ENCODE data around the gene SNRNP70.
"Not testable (repeated sequence)": the region's sequence is repeated elsewhere in the genome, so short reads cannot be mapped to it uniquely, and the experiment has no call there.

Gene SNRNP70, protein sequence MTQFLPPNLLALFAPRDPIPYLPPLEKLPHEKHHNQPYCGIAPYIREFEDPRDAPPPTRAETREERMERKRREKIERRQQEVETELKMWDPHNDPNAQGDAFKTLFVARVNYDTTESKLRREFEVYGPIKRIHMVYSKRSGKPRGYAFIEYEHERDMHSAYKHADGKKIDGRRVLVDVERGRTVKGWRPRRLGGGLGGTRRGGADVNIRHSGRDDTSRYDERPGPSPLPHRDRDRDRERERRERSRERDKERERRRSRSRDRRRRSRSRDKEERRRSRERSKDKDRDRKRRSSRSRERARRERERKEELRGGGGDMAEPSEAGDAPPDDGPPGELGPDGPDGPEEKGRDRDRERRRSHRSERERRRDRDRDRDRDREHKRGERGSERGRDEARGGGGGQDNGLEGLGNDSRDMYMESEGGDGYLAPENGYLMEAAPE

DNA sequence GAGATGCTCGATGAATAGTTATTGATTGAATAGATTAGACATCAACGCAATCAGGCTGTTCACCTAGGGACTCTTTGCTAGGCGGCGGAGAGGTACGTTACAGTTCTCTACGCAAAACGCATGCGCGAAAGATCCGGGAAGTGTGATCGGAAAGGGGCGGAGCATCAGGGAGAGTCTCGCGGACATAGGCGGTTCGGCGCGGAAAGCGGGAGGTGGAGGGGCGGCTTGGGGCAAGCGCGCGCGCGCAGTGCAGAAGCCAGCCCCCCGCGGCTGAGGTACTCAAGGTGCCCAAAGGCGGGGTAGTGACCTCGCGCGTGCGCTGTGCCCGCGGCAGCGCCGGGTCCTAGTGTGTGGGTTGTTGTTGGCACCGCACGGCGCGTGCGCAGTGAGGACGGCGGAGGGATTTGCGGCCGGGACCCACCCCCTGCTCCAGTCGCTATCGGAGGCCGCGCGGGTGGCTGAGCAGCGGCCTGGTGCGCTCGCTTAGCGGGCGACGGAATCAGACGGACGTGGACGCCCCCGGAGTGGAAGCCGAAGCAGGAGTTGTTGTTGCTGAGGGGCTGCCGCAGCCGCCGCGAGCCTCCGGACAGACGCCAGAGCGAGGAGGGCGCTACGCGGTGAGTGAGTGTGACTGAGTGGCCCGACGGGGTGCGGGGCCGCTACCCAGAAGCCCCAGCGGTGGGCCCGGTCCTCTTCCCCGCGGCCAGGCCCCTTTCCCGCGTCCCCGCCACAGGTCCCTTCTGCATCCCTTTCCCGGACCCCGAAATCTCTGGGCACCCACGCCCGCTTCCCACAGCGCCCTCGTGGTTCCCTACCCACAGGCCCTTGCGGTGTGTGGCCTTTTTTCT is at the start of gene SNRNP70:
SNRNP70 (plus strand) TSS at position 432 of the 848 bp plus-strand sequence. CDS start 964 bp downstream, outside the sequence.
- DNase-seq (ENCODE audit: low read depth in 1 of 2, low spot score in 1 of 2) = peak; percentile 98 to 99

DNA sequence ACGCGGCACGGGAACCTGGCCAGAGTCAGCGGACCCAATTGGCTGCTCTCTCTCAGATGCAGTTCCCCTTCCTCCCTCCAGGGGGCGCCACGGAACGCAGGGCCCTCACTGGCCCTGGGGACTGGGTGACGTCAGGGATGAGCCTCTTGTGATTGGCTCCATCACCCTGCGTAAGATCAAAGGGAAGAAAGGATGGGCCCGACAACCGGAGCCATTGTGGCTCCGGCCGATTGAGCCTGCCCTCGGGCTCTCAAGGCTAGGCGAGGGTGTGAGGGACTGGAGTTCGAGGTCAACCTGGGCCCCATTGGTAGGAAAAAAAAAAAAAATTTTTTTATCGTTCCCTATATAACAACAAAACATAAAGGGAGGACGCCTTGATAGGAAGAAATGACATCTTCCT is 48.4 kb upstream of the SNRNP70 start, which contains the start of gene CGB1:
CGB1 (minus strand) TSS at position 81 of the 400 bp plus-strand sequence. CDS start 184 bp downstream, outside the sequence.
- DNase-seq (ENCODE audit: low read depth in 1 of 2, low spot score in 1 of 2) = not testable (repeated sequence)

DNA sequence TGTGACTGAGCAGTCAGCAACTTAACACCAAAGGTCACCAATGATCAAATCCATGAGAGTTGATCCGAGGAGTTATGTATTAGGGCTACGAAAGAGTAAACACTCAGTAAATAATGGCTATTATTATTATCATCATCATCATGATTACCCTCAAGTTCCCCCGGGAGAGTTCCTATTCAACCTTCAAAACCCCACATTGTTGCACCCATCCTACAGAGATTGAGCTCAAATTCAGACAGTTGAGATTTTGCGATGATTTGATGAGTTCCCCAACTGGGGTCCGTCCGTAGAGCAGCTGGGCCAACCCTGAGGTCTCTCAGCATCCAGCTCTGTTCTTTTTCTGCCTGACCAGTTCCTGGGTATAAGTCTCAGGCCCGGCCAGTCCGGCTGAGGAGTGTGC is 47.1 kb upstream of the SNRNP70 start:
- not testable (repeated sequence) for DNase-seq (ENCODE audit: low read depth in 1 of 2, low spot score in 1 of 2)

DNA sequence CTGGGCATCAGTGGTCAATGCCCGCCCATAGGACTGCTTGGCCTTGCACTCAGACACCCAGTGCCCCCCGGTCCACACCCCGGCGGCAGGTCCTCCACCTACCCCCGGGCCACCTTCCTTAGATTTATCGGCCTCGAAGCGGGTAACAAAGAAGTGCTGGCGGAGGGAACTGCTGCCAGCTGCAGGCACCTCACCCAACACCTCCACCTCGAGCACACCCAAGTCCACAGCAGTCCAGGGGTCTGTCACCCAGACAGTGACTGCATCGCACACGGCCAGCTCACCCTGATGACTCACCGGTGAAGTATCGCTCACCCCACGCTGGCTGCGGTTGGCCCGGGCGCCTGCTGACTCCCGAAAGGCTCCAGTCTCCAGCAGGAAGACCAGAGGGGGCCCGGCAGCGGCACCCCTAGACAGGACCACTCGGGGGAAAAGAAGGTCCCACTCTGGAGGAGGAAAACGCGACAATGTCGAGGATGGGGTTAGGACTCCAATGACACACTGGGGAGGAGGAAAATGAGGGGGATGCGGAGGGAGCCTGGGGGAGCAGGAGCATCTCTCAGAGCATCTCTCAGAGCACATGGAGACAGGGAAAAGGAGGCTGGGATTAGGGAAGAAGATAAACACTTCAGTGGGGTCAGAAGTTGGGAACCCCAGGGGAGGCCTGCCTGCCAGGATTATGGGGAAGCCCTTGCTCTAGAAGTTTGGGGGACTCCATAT is 46.5 kb upstream of the SNRNP70 start:
- not testable (repeated sequence) for DNase-seq (ENCODE audit: low read depth in 1 of 2, low spot score in 1 of 2)

DNA sequence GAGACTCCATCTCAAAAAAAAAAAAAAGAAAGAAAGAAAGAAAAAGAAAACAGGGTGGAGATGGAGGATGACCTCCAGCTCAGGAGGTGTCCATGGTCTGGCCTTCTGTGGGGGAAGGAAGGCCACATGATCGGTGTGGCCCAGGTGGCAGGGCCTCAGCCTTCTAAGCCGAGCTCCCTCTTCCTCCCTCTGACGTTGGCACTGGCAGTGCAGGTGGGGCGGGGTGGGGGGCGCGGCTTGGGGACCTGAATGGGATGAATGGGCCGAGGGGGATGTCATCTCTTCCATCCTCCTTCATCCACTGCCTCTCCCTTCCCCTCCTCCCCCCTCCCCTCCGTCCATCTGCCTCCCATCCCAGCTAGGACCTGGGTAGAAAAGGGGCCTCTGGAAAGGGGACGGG is 45.5 kb upstream of the SNRNP70 start:
- not testable (repeated sequence) for DNase-seq (ENCODE audit: low read depth in 1 of 2, low spot score in 1 of 2)

DNA sequence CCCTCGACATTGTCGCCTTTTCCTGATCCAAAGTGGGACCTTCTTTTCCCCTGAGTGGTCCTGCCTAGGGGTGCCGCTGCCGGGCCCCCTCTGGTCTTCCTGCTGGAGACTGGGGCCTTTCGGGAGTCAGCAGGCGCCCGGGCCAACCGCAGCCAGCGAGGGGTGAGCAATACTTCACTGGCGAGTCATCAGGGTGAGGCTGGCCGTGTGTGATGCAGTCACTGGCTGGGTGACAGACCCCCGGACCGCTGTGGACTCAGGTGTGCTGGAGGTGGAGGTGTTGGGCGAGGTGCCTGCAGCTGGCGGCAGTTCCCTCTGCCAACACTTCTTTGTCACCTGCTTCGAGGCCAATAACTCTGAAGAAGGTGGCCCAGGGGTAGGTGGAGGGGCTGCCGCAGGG is 43.1 kb upstream of the SNRNP70 start:
- no peak for DNase-seq (ENCODE audit: low read depth in 1 of 2, low spot score in 1 of 2)

DNA sequence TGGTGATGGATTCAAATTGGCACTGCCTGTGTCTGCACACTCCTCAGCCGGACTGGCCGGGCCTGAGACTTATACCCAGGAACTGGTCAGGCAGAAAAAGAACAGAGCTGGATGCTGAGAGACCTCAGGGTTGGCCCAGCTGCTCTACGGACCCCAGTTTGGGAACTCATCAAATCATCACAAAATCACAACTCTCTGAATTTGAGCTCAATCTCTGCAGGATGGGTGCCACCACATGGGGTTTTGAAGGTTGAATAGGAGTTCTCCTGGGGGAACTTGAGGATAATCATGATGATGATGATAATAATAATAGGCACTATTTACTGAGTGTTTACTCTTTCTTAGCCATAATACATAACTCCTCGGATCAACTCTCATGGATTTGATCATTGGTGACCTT is 42.6 kb upstream of the SNRNP70 start:
- not testable (repeated sequence) for DNase-seq (ENCODE audit: low read depth in 1 of 2, low spot score in 1 of 2)

DNA sequence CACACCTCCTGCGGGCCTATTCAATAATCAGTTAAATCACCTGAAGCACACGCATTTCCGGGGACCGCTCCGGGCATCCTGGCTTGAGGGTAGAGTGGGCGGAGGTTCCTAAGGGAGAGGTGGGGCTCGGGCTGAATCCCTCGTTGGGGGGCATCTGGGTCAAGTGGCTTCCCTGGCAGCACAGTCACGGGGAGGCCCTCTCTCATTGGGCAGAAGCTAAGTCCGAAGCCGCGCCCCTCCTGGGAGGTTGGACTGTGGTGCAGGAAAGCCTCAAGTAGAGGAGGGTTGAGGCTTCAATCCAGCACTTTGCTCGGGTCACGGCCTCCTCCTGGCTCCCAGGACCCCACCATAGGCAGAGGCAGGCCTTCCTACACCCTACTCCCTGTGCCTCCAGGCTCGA is 41.7 kb upstream of the SNRNP70 start, which contains the start of gene CGB5:
CGB5 (plus strand) TSS at position 301 of the 400 bp plus-strand sequence. CDS start 362 bp downstream, outside the sequence.
- not testable (repeated sequence) for DNase-seq (ENCODE audit: low read depth in 1 of 2, low spot score in 1 of 2)

DNA sequence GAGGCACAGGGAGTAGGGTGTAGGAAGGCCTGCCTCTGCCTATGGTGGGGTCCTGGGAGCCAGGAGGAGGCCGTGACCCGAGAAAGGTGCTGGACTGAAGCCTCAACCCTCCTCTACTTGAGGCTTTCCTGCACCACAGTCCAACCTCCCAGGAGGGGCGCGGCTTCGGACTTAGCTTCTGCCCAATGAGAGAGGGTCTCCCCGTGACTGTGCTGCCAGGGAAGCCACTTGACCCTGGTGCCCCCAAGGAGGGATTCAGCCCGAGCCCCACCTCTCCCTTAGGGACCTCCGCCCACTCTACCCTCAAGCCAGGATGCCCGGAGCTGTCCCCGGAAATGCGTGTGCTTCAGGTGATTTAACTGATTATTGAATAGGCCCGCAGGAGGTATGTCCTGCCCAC is 36.2 kb upstream of the SNRNP70 start, which contains the start of gene CGB8:
CGB8 (minus strand) TSS at position 101 of the 400 bp plus-strand sequence. CDS start 372 bp downstream, outside the sequence.
- DNase-seq (ENCODE audit: low read depth in 1 of 2, low spot score in 1 of 2) = not testable (repeated sequence)

DNA sequence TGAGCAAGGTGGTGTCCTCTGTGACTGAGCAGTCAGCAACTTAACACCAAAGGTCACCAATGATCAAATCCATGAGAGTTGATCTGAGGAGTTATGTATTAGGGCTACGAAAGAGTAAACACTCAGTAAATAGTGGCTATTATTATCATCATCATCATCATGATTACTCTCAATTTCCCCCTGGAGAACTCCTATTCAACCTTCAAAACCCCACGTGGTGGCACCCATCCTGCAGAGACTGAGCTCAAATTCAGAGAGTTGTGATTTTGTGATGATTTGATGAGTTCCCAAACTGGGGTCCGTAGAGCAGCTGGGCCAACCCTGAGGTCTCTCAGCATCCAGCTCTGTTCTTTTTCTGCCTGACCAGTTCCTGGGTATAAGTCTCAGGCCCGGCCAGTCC is 35.4 kb upstream of the SNRNP70 start:
- not testable (repeated sequence) for DNase-seq (ENCODE audit: low read depth in 1 of 2, low spot score in 1 of 2)

DNA sequence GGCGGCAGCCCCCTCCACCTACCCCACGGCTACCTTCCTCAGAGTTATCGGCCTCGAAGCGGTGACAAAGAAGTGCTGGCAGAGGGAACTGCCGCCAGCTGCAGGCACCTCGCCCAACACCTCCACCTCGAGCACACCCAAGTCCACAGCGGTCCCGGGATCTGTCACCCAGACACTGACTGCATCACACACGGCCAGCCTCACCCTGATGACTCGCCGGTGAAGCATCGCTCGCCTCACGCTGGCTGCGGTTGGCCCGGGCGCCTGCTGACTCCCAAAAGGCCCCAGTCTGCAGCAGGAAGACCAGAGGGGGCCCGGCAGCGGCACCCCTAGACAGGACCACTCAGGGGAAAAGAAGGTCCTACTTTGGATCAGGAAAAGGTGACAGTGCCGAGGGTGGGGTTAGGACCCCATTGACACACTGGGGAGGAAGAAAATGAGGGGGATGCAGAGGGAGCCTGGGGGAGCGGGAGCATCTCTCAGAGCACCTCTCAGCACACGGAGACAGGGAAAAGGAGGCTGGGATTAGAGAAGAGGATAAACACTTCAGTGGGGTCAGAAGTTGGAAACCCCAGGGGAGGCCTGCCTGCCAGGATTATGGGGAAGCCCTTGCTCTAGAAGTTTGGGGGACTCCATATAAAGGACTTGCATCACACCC is 34.7 kb upstream of the SNRNP70 start:
- not testable (repeated sequence) for DNase-seq (ENCODE audit: low read depth in 1 of 2, low spot score in 1 of 2)

DNA sequence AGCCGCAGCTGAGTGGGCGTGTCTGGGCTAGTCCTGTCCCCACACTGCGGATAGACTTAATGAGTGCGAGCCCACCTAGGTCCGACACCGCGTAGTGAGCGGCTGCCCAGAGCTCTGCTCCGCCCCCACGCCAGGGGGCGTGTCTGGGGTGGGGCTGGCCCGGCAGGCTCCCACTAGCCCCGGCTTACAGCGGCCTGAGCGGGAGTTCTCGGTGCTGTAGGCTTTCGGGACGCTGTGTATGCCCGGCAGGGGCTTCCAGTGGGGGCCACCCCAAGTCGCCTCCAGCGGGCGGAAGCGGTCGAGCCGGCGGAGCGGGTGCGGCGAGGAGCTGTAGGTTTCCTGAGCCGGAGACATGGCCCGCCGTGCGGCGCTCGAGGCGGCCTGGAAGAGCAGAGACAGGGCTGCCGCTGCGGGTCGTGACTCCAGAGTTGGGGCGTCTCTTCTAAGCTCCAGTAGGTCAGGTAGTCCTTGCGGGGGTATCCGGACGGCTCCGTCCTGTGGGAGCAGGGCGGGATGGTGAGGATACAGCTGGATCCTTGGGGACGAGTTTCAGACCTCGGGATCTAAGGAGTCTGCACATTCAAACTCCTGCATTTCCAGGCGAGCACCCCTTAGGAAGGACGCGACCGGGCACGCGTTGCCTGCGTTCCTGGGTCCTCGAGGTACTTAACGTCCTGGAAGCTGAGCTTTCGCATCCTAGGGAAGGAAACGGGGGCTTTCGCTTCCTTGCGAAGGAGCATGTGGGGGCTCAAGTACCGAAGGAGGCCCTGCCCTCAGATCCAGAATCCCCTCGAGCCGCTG is 28.9 kb upstream of the SNRNP70 start:
- DNase-seq (ENCODE audit: low read depth in 1 of 2, low spot score in 1 of 2) = peak in 1 of 2 donors; percentile 26

DNA sequence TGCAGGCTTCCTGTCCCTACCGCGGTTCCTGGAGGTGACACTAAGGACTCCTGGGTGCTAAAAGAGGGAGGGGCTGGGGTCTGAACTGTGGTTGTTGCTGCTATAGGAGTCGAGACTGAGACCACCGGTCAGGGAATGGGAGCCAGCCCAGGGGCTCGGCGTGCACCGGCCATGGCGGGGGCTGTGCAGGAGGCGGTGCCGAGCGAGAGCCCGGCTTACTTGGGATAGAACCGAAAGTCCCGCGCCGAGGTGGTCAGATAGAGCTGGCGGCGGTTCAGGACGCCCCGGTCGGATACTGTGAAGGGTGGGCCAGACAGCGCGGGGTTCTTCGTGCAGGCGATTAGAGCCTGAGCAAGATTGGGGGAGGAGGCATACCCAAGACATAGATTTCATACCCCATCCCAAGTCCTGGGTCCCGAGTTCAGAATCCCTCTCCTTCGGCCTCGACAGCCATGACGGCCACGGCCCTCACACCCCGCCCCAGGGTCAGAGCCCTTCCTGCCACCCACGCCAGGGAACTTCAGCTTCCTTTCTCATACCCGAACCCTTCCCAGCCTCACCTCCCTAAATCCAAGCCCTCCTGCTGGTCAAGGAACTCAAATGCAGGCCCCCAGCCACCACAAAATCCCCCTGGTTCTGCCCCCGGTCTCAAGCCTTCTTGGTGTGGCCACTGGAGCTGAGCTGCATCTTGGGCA is 28.2 kb upstream of the SNRNP70 start:
- not testable (repeated sequence) for DNase-seq (ENCODE audit: low read depth in 1 of 2, low spot score in 1 of 2)

DNA sequence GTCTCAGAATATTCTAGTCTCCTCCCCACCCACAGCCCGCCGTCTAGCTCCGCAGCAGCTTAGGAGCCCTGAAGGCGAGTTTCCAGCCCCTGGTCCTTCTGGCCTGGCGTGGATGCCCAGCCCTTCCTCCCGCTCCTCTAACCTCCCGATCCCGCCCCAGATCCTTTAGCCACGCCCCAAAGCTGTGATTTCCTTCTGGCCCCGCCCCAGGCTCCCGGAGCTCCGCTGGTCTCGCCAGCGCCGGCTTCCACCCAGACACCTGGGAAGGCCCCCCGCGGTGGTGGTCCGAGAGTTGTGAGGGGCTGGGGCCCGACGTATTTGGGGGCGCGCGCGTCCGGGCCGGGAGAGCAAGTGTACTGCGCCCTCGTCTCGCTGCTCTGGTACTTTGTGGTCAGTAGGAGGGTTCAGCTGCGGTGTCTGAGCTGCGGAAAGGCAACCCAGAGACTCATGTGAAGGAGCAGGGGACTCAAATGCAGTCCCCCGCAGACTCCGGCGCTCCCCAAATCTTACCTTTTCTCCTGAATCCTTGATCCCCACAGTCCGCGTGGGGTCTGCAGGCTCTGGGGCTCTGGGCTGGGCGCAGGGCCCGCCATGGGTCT is 27.5 kb upstream of the SNRNP70 start, which contains the start of gene CGB7:
CGB7 (minus strand) TSS at position 114 of the 599 bp plus-strand sequence. CDS start 2,374 bp downstream, outside the sequence.
- DNase-seq (ENCODE audit: low read depth in 1 of 2, low spot score in 1 of 2) = peak in 1 of 2 donors; percentile 27

DNA sequence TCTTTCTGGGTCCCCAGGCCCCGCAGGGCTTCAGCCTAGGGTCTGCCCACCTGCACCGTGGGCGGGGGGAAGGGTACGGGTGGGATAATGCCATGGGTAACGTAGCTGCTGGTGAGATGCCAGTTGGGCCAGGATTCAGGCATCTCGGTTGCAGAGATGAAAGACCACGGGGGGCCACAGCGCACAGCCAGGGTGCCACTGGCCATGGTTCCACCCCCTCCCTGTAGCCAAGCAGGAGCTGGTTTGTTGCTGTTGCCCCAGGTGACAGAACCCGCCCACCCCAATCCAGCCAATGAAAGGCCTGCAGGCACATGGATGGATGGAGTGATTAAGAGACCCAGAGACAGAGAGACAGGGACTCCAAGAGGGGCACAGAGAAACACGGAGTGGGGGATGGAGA is 26.7 kb upstream of the SNRNP70 start:
- no peak for DNase-seq (ENCODE audit: low read depth in 1 of 2, low spot score in 1 of 2)

DNA sequence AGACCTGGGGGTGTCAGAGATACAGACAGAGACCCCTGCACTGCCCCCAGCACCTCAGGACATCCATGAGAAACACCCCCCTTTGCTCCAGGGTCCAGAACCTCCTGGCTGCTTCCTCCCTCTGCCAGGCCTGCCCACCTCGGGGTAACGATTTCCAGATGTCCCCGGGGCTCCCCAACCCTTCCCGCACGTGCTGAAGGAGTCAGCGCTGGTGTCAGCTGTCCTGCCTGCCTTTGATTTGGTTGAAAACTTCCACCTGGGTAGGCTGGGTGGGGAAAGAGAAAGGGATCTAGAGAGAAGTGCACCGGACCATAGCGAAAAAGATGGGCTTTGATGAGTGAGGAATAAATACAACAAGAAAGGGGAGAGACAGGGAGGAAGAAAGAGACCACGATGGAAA is 26.2 kb upstream of the SNRNP70 start:
- no peak for DNase-seq (ENCODE audit: low read depth in 1 of 2, low spot score in 1 of 2)

DNA sequence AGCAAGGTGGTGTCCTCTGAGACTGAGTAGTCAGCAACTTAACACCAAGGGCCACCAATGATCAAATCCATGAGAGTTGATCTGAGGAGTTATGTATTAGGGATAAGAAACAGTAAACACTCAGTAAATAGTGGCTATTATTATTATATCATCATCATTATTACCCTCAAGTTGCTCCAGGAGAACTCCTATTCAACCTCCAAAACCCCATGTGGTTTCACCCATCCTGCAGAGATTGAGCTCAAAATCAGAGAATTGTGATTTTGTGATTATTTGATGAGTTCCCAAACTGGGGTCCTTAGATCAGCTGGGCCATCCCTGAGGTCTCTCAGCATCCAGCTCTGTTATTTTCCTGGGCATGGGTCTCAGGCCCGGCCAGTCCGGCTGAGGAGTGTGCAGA is 24.3 kb upstream of the SNRNP70 start:
- no peak for DNase-seq (ENCODE audit: low read depth in 1 of 2, low spot score in 1 of 2)

DNA sequence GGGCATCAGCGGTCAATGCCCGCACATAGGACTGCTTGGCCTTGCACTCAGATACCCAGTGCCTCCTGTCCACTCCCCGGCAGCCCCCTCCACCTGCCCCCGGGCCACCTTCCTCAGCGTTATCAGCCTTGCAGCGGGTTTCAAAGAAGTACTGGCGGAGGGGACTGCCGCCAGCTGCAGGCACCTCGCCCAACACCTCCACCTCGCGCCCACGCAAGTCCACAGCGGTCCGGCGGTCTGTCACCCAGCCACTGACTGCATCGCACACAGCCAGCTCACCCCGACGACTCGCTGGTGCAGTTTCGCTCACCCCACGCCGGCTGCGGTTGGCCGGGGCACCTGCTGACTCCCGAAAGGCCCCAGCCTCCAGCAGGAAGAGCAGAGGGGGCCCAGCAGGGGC is 23.8 kb upstream of the SNRNP70 start:
- no peak for DNase-seq (ENCODE audit: low read depth in 1 of 2, low spot score in 1 of 2)
